ACC112 (cell line): Measurements from ENCODE around the gene GLIS2.
A peak's percentile ranks its signal among the peaks of the same experiment; 100 is the strongest.

Source experiments
- H2AFZ ChIP-seq: fragments of 200-600 bp; sonication (generic); one replicate; pipeline ENCODE4 v1.6.0; 2017; ENCODE audit warnings: antibody characterized with exemption, low read length; ENCODE audit not compliant: unreplicated experiment
- H3K27ac ChIP-seq: fragments of 200-600 bp; sonication (generic); 2 replicates; pipeline ENCODE4 v1.5.1; 2014; ENCODE audit warnings: low read depth, mild to moderate bottlenecking, antibody characterized with exemption, low read length, moderate library complexity
- H3K27me3 ChIP-seq: fragments of 200-600 bp; sonication (generic); 2 replicates; pipeline ENCODE4 v1.6.1; 2014; ENCODE audit warnings: mild to moderate bottlenecking, antibody characterized with exemption, low read length, moderate library complexity, mixed read lengths; ENCODE audit not compliant: insufficient read depth
- H3K36me3 ChIP-seq: fragments of 200-600 bp; sonication (generic); 2 replicates; pipeline ENCODE4 v1.6.1; 2016; ENCODE audit warnings: mild to moderate bottlenecking, antibody characterized with exemption, low read length, moderate library complexity, mixed read lengths; ENCODE audit not compliant: insufficient read depth
- H3K4me1 ChIP-seq: fragments of 200-600 bp; sonication (generic); one replicate; pipeline ENCODE4 v1.6.1; 2016; ENCODE audit warnings: low read length, mixed read lengths; ENCODE audit not compliant: insufficient read depth, unreplicated experiment, control insufficient read depth
- H3K4me3 ChIP-seq: fragments of 200-600 bp; sonication (generic); 2 replicates; pipeline ENCODE4 v1.5.1; 2014; ENCODE audit warnings: mild to moderate bottlenecking, low read depth, low read length
- H3K79me2 ChIP-seq: fragments of 200-600 bp; sonication (generic); one replicate; pipeline ENCODE4 v1.6.0; 2016; ENCODE audit warnings: low read length; ENCODE audit not compliant: control insufficient read depth, unreplicated experiment, insufficient read depth

The GLIS2 gene

GRCh38 chr16:4372578-4373355, 56.9 kb downstream of the GLIS2 start:
- H3K36me3 ChIP-seq = no peaks in the 10 kb centered on the region
- H2AFZ ChIP-seq = no peak overlapping the region
- peak overlapping the region; percentile 98 for H3K27ac ChIP-seq
- peaks cover 55% of the 10 kb centered on the region for H3K79me2 ChIP-seq
- H3K27me3 ChIP-seq = no peaks in the 10 kb centered on the region
- peak overlapping the region; percentile 100 for H3K4me3 ChIP-seq
- H3K4me1 ChIP-seq = peaks cover 63% of the 10 kb centered on the region

DNA sequence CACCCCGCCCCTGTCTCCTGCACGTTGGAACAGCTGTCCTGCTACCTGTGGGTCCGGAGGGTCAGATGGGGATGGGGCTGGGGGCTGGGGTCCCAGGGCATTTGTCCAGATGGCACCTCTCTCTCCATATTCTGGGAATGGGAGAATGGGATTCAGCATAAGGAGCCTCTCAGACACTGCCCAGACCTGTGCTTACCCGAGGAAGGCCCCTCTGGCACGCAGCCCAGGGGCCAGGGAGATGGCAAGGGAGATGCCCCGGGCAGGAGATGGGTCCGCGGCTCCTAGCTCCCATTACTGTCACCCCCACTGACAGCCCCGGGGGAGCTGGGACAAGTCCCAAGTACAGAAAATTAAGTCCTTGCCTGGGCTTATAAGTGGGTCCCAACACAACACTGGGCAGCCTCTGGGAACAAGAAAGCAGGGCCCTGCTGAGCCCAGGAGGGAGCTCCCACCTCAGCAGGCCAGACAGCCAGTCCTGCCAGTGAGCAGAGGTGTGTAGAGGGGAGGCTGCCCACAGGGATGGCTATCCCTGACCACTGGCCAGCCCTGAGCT, 57.6 kb downstream of the GLIS2 start:
- Histone ChIP-seq H3K79me2 (peaks cover 61% of the 10 kb centered on the region), H3K27ac (peak overlapping the region; percentile 98), H3K4me1 (peaks cover 69% of the 10 kb centered on the region), H3K27me3 (no peaks in the 10 kb centered on the region), H3K36me3 (no peaks in the 10 kb centered on the region), H3K4me3 (peak overlapping the region; percentile 100), H2AFZ (no peak overlapping the region)

GRCh38 chr16:4373909-4374742, 58.3 kb downstream of the GLIS2 start:
- Histone ChIP-seq H3K27me3 (no peaks in the 10 kb centered on the region), H3K79me2 (peaks cover 68% of the 10 kb centered on the region), H2AFZ (no peak overlapping the region), H3K4me3 (peak overlapping the region; percentile 100), H3K4me1 (peaks cover 70% of the 10 kb centered on the region), H3K27ac (peak overlapping the region; percentile 98), H3K36me3 (no peaks in the 10 kb centered on the region)

DNA sequence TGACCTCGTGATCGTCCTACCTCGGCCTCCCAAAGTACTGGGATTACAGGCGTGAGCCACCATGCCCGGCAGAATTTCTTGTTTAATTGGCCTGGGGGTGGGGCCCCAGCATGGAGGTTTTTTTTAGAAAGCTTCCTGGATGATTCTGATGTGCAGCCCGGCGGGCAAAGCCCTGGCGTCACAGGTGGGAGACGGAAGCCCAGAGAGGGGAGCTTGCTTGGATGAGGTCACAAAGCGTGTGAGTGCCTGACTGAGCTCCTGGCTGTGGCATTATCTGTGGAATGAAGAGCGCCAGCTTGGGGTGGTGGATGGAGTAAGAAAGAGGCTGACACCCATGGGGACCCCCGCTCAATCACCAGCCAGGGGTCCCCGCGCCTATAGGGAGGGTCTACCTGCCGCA, 59.9 kb downstream of the GLIS2 start:
- Histone ChIP-seq H3K79me2 (peaks cover 73% of the 10 kb centered on the region), H3K4me1 (peaks cover 54% of the 10 kb centered on the region), H2AFZ (no peak overlapping the region), H3K4me3 (peak overlapping the region; percentile 100), H3K27ac (peak overlapping the region; percentile 98), H3K27me3 (no peaks in the 10 kb centered on the region), H3K36me3 (no peaks in the 10 kb centered on the region)

GRCh38 chr16:4376126-4376892, 60.4 kb downstream of the GLIS2 start:
- peak overlapping the region; percentile 98 for H3K27ac ChIP-seq
- H3K36me3 ChIP-seq = no peaks in the 10 kb centered on the region
- H3K4me3 ChIP-seq = peak overlapping the region; percentile 100
- no peaks in the 10 kb centered on the region for H3K27me3 ChIP-seq
- H3K79me2 ChIP-seq = peaks cover 73% of the 10 kb centered on the region
- H3K4me1 ChIP-seq = peaks cover 48% of the 10 kb centered on the region
- no peak overlapping the region for H2AFZ ChIP-seq

GRCh38 chr16:4376893-4377572, 61.2 kb downstream of the GLIS2 start:
- H3K27ac ChIP-seq = peak overlapping the region; percentile 98
- H3K79me2 ChIP-seq = peaks cover 69% of the 10 kb centered on the region
- peaks cover 2% of the 10 kb centered on the region; the same call in 1 of the 2 replicates for H3K36me3 ChIP-seq
- H3K4me1 ChIP-seq = peaks cover 46% of the 10 kb centered on the region
- peak overlapping the region; percentile 100 for H3K4me3 ChIP-seq
- H3K27me3 ChIP-seq = no peaks in the 10 kb centered on the region
- H2AFZ ChIP-seq = no peak overlapping the region

- Histone ChIP-seq H3K4me3 (peak overlapping the region; percentile 18; the same call in 1 of the 2 replicates), H3K79me2 (peaks cover 63% of the 10 kb centered on the region), H3K36me3 (peaks cover 6% of the 10 kb centered on the region; the same call in 1 of the 2 replicates), H3K27me3 (no peaks in the 10 kb centered on the region), H3K27ac (peak overlapping the region; percentile 98), H3K4me1 (peaks cover 46% of the 10 kb centered on the region), H2AFZ (no peak overlapping the region)
Measured at GRCh38 chr16:4377573-4378154, 61.8 kb downstream of the GLIS2 start.

DNA sequence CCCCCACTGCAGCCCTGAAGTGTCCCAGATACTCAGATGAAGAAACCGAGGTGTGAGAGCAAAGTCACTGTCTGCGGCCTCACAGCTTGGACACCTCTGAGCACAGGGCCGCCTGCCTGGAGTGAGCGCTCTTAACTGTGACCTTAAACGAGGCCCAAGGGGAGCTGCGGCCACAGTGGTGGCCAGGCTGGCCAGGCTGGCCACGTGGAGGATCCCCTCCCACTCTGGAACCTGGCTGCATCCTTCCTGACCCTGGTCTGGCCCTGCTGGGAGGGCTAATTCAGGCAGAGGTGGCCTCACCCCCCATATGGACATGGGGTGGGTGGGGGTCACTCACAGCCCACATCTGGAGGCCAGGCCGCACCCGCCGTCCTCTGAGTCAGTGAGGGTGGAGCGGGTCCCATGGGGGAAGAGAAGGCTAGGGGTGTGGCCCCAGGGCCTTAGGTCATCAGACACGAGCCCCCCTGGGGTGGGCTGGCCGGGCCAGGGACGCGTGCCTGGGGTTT, 62.3 kb downstream of the GLIS2 start:
- Histone ChIP-seq H3K4me3 (peak overlapping the region; percentile 18; the same call in 1 of the 2 replicates), H3K36me3 (peaks cover 9% of the 10 kb centered on the region; the same call in 1 of the 2 replicates), H3K27ac (peak overlapping the region; percentile 98), H2AFZ (no peak overlapping the region), H3K27me3 (no peaks in the 10 kb centered on the region), H3K4me1 (peaks cover 46% of the 10 kb centered on the region), H3K79me2 (peaks cover 57% of the 10 kb centered on the region)

DNA sequence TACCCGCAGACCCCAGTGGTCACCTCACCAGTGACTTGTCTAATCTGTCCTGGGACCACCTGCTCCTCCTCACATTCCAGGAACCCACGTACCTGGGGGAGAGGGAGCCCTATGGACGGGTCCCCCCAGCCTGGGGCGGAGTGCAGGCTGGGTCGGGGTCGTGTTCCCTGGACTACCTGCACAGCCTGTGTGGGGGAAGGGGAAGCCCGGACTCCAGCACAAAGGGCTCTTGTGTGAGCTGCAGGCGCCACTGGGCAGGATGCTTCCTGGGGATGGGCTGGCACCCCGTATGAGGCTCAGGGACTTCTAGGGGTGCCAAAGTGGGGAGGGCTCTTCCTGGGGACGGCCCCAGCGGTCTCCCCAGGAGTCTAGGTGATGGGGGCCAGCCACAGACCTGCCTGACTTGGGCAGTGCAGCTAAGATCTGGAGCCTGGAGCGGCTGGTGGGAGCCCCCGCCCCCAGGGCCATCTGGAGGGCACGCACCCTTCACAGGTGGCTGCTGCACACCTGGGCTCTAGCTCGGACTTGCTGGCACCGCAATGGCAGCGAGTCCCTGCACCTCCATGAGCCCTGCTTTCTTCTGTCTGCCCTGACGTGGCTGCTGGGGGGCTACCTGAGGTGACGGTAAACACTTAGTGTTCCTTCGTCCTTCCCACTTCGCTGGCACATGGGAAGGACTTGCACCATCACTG, 63.3 kb downstream of the GLIS2 start:
- H3K27ac ChIP-seq = peak overlapping the region; percentile 98
- no peak overlapping the region for H3K4me3 ChIP-seq
- H3K79me2 ChIP-seq = peaks cover 48% of the 10 kb centered on the region
- peaks cover 54% of the 10 kb centered on the region for H3K4me1 ChIP-seq
- H3K27me3 ChIP-seq = no peaks in the 10 kb centered on the region
- no peak overlapping the region for H2AFZ ChIP-seq
- H3K36me3 ChIP-seq = peaks cover 16% of the 10 kb centered on the region; the same call in 1 of the 2 replicates
